GM08714 (cell line): ENCODE results near the gene GJC2.

ENCODE experiments used
- H3K4me3 ChIP-seq: fragments of 200-500 bp; sonication (Bioruptor generic); 2 replicates; pipeline ENCODE4 v1.5.1; 2014; ENCODE audit warnings: mild to moderate bottlenecking, low read length, inconsistent platforms
- ZNF274 ChIP-seq: IDR thresholded peaks from 2 replicates; pipeline ENCODE4 v1.6.1; 2012; ENCODE audit warnings: mild to moderate bottlenecking, low read depth, low read length

GJC2 gene

GRCh38 chr1:228174482-228175315, 25.0 kb downstream of the GJC2 start:
- no peak overlapping the region for H3K4me3 ChIP-seq
- no peak for TF ChIP-seq ZNF274

GRCh38 chr1:228175316-228176023, 25.7 kb downstream of the GJC2 start:
- TF ChIP-seq ZNF274 = no peak
- H3K4me3 ChIP-seq = no peak overlapping the region

- no peak overlapping the region for H3K4me3 ChIP-seq
- TF ChIP-seq ZNF274 = no peak
These were observed 26.3 kb downstream of the GJC2 start for GRCh38 chr1:228176024-228176395.

GRCh38 chr1:228176461-228177182, 26.9 kb downstream of the GJC2 start:
- no peak for TF ChIP-seq ZNF274
- no peak overlapping the region for H3K4me3 ChIP-seq

- no peak overlapping the region for H3K4me3 ChIP-seq
- no peak for TF ChIP-seq ZNF274
These were observed 27.4 kb downstream of the GJC2 start for GRCh38 chr1:228177183-228177475.

GRCh38 chr1:228177721-228178710, 28.3 kb downstream of the GJC2 start:
- no peak overlapping the region for H3K4me3 ChIP-seq
- TF ChIP-seq ZNF274 = no peak

GRCh38 chr1:228178737-228179684, 29.3 kb downstream of the GJC2 start:
- H3K4me3 ChIP-seq = no peak overlapping the region
- no peak for TF ChIP-seq ZNF274

GRCh38 chr1:228180271-228180958, 30.7 kb downstream of the GJC2 start:
- TF ChIP-seq ZNF274 = no peak
- no peak overlapping the region for H3K4me3 ChIP-seq

GRCh38 chr1:228180959-228181644, 31.4 kb downstream of the GJC2 start:
- no peak for TF ChIP-seq ZNF274
- H3K4me3 ChIP-seq = no peak overlapping the region

- no peak overlapping the region for H3K4me3 ChIP-seq
These were observed 31.9 kb downstream of the GJC2 start for GRCh38 chr1:228181645-228182034.

GRCh38 chr1:228182296-228183030, 32.7 kb downstream of the GJC2 start:
- TF ChIP-seq ZNF274 = no peak
- H3K4me3 ChIP-seq = no peak overlapping the region

More at GRCh38 chr1:228181645-228182034, 31.9 kb downstream of the GJC2 start:
- no peak for TF ChIP-seq ZNF274
